GM23338 (cell line): ENCODE data around the gene NFIA. TPM values are rescaled to one million over a fixed set of nuclear protein-coding genes. Genes with fewer than 3 reads are reported as not detected.
A peak's percentile ranks its signal among the peaks of the same experiment; 100 is the strongest.

Experiments
- ATAC-seq: fragments of 200-7000 bp; cut with Tn5 transposase; 3 replicates; pipeline ENCODE4 v1.9.1; 2020
- DNase-seq: peaks from one replicate; pipeline ENCODE4 v3.0.0-alpha.2; 2015; ENCODE audit warnings: low spot score
- H2AFZ ChIP-seq: fragments of 200-600 bp; sonication (generic); 2 replicates; pipeline ENCODE4 v1.8.0; 2016; ENCODE audit warnings: antibody characterized with exemption, mild to moderate bottlenecking, moderate library complexity
- H3F3A ChIP-seq: fragments of 200-600 bp; sonication (generic); replicated peaks from 2 replicates; pipeline ENCODE4 v1.8.0; 2017; ENCODE audit warnings: antibody characterized with exemption, mixed run types, low read depth
- H3K27ac ChIP-seq: fragments of 200-600 bp; sonication (generic); 2 replicates; pipeline ENCODE4 v1.6.1; 2016; ENCODE audit warnings: low read depth
- H3K27me3 ChIP-seq: fragments of 200-600 bp; sonication (generic); 2 replicates; pipeline ENCODE4 v1.8.0; 2016; ENCODE audit warnings: mild to moderate bottlenecking, mixed run types, moderate library complexity; ENCODE audit not compliant: insufficient read depth
- H3K36me3 ChIP-seq: fragments of 200-600 bp; sonication (generic); 2 replicates; pipeline ENCODE4 v1.8.0; 2016; ENCODE audit warnings: mild to moderate bottlenecking; ENCODE audit not compliant: insufficient read depth
- H3K4me1 ChIP-seq: fragments of 200-600 bp; sonication (generic); 2 replicates; pipeline ENCODE4 v1.8.0; 2016; ENCODE audit warnings: mild to moderate bottlenecking, moderate library complexity; ENCODE audit not compliant: insufficient read depth
- H3K4me2 ChIP-seq: fragments of 200-600 bp; sonication (generic); 2 replicates; pipeline ENCODE4 v1.7.1; 2017; ENCODE audit warnings: mixed run types
- H3K4me3 ChIP-seq: fragments of 200-600 bp; sonication (generic); 2 replicates; pipeline ENCODE4 v1.6.1; 2016; ENCODE audit warnings: mixed run types
- H3K79me2 ChIP-seq: fragments of 200-600 bp; sonication (generic); replicated peaks from 2 replicates; pipeline ENCODE4 v1.8.0; 2017; ENCODE audit warnings: mild to moderate bottlenecking; ENCODE audit not compliant: insufficient read depth
- H3K9me2 ChIP-seq: fragments of 200-600 bp; sonication (generic); 2 replicates; pipeline ENCODE4 v1.8.0; 2017; ENCODE audit not compliant: insufficient read depth
- H4K20me1 ChIP-seq: fragments of 200-600 bp; sonication (generic); replicated peaks from 2 replicates; pipeline ENCODE4 v1.8.0; 2017; ENCODE audit warnings: mild to moderate bottlenecking; ENCODE audit not compliant: insufficient read depth
- H3K27ac Mint-ChIP-seq: 2 replicates; pipeline ENCODE4 v1.8.0; 2020; ENCODE audit warnings: inconsistent platforms, mild to moderate bottlenecking, moderate library complexity, mixed read lengths
- H3K27me3 Mint-ChIP-seq: 3 replicates; pipeline ENCODE4 v1.8.0; 2022; ENCODE audit warnings: low read depth, mild to moderate bottlenecking, moderate library complexity, mixed read lengths, inconsistent platforms; ENCODE audit not compliant: insufficient read depth, poor library complexity
- H3K36me3 Mint-ChIP-seq: 3 replicates; pipeline ENCODE4 v1.8.0; 2021; ENCODE audit warnings: low read depth, mild to moderate bottlenecking, inconsistent platforms, moderate library complexity, mixed read lengths
- H3K4me1 Mint-ChIP-seq: 3 replicates; pipeline ENCODE4 v1.8.0; 2020; ENCODE audit warnings: mild to moderate bottlenecking, inconsistent platforms, mixed read lengths
- H3K4me3 Mint-ChIP-seq: 3 replicates; pipeline ENCODE4 v1.8.0; 2021; ENCODE audit warnings: moderate library complexity, mild to moderate bottlenecking, inconsistent platforms, mixed read lengths
- H3K9me3 Mint-ChIP-seq: 3 replicates; pipeline ENCODE4 v1.8.0; 2020; ENCODE audit warnings: moderate library complexity, mild to moderate bottlenecking, inconsistent platforms, mixed read lengths
- polyA plus RNA-seq: library from polyadenylated mRNA; unstranded; fragments of >200 nt; fragmentation: Nextera tagmentation; extraction: Ambion mirVana; gene quantifications from 2 replicates; pipeline ENCODE4 v1.2.1, GENCODE V29; 2016
- total RNA-seq: library from RNA; depleted of rRNA; stranded (reverse); fragments of >200 nt; shearing (Covaris generic); gene quantifications from 2 replicates; pipeline ENCODE4 v1.2.3, GENCODE V29; 2014
- TF ChIP-seq, protein P1 (sequence below): fragments of 250-450 bp; sonication (Bioruptor Pico); IDR thresholded peaks from 2 replicates; pipeline ENCODE4 v1.5.0; 2020; ENCODE audit warnings: mild to moderate bottlenecking, moderate library complexity
- TF ChIP-seq, protein P2 (sequence below): IDR thresholded peaks from one replicate; pipeline ENCODE4 v1.6.1; 2018; ENCODE audit warnings: antibody characterized with exemption; ENCODE audit not compliant: unreplicated experiment

Gene NFIA
- total and polyA plus RNA-seq, 2 experiments from 2014 or later: 0.97 to 2.3 TPM

DNA sequence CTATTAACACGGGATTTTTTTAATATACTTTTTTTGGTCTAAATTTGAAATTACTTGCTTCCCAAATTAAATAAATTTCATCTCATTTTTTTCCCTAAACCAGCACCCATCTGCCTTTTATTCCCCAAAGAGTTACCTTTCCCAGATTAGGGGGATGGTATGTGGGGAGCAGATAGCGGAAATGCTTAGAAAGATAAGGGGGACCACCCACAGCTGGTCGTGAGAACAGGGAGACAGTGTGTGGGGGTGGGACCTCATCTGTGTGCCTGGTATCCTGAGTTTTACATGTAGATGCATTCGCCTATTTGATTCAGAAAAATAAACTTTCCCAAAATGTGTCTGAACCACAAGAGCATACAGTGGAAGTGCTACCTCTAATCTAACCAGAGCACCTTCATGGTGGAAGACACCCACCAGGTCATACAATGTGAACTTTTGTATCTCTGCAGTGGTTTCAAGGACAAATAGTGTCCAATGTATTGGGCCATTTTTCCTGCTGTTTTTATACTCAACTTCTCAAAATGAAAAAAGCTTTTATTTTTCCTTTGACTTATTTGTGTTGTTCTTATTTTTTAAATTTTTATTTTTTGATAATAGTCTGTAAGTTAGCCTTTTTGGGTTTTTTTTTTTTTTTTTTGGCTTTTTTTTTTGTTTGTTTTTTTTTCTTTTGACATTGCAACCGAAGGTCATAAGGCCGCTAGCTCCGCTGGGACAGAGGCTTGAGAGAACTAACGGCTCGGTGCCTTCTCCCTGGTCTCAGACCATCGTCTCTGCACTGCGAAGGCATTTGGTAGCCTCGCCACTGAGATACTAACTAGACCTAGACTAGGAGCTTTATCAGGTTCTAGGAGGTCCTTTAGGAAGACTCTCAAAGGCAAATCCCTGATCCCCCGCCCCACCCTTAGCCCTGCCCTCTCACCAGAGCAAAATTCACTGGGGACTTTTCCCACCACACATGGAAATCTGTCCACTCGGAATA, 379.3 kb downstream of the NFIA start:
- Histone ChIP-seq H3F3A (no peaks in the 10 kb centered on the region), H3K79me2 (no peaks in the 10 kb centered on the region), H3K27ac (no peak overlapping the region), H3K27me3 (peaks cover 4% of the 10 kb centered on the region; the same call in 1 of the 2 replicates), H3K4me2 (peak overlapping the region; percentile 64), H3K9me2 (no peaks in the 10 kb centered on the region), H3K4me1 (peaks cover 65% of the 10 kb centered on the region), H2AFZ (no peak overlapping the region), H4K20me1 (no peaks in the 10 kb centered on the region), H3K4me3 (peak overlapping the region; percentile 34), H3K36me3 (no peaks in the 10 kb centered on the region)
- peak; percentile 40 for DNase-seq
- H3K4me1 Mint-ChIP-seq: peaks cover 49% of the 10 kb centered on the region
- no peak overlapping the region for H3K4me3 Mint-ChIP-seq
- peaks cover 4% of the 10 kb centered on the region for H3K27me3 Mint-ChIP-seq
- H3K9me3 Mint-ChIP-seq: no peaks in the 10 kb centered on the region; the same call in 2 of the 3 replicates
- TF ChIP-seq, protein P1, sequence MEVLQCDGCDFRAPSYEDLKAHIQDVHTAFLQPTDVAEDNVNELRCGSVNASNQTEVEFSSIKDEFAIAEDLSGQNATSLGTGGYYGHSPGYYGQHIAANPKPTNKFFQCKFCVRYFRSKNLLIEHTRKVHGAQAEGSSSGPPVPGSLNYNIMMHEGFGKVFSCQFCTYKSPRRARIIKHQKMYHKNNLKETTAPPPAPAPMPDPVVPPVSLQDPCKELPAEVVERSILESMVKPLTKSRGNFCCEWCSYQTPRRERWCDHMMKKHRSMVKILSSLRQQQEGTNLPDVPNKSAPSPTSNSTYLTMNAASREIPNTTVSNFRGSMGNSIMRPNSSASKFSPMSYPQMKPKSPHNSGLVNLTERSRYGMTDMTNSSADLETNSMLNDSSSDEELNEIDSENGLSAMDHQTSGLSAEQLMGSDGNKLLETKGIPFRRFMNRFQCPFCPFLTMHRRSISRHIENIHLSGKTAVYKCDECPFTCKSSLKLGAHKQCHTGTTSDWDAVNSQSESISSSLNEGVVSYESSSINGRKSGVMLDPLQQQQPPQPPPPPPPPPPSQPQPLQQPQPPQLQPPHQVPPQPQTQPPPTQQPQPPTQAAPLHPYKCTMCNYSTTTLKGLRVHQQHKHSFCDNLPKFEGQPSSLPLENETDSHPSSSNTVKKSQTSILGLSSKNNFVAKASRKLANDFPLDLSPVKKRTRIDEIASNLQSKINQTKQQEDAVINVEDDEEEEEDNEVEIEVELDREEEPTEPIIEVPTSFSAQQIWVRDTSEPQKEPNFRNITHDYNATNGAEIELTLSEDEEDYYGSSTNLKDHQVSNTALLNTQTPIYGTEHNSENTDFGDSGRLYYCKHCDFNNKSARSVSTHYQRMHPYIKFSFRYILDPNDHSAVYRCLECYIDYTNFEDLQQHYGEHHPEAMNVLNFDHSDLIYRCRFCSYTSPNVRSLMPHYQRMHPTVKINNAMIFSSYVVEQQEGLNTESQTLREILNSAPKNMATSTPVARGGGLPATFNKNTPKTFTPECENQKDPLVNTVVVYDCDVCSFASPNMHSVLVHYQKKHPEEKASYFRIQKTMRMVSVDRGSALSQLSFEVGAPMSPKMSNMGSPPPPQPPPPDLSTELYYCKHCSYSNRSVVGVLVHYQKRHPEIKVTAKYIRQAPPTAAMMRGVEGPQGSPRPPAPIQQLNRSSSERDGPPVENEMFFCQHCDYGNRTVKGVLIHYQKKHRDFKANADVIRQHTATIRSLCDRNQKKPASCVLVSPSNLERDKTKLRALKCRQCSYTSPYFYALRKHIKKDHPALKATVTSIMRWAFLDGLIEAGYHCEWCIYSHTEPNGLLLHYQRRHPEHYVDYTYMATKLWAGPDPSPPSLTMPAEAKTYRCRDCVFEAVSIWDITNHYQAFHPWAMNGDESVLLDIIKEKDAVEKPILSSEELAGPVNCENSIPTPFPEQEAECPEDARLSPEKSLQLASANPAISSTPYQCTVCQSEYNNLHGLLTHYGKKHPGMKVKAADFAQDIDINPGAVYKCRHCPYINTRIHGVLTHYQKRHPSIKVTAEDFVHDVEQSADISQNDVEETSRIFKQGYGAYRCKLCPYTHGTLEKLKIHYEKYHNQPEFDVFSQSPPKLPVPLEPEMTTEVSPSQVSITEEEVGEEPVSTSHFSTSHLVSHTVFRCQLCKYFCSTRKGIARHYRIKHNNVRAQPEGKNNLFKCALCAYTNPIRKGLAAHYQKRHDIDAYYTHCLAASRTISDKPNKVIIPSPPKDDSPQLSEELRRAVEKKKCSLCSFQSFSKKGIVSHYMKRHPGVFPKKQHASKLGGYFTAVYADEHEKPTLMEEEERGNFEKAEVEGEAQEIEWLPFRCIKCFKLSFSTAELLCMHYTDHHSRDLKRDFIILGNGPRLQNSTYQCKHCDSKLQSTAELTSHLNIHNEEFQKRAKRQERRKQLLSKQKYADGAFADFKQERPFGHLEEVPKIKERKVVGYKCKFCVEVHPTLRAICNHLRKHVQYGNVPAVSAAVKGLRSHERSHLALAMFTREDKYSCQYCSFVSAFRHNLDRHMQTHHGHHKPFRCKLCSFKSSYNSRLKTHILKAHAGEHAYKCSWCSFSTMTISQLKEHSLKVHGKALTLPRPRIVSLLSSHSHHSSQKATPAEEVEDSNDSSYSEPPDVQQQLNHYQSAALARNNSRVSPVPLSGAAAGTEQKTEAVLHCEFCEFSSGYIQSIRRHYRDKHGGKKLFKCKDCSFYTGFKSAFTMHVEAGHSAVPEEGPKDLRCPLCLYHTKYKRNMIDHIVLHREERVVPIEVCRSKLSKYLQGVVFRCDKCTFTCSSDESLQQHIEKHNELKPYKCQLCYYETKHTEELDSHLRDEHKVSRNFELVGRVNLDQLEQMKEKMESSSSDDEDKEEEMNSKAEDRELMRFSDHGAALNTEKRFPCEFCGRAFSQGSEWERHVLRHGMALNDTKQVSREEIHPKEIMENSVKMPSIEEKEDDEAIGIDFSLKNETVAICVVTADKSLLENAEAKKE (CRISPR knock-in tag): peak; percentile 76
- TF ChIP-seq, protein P2, sequence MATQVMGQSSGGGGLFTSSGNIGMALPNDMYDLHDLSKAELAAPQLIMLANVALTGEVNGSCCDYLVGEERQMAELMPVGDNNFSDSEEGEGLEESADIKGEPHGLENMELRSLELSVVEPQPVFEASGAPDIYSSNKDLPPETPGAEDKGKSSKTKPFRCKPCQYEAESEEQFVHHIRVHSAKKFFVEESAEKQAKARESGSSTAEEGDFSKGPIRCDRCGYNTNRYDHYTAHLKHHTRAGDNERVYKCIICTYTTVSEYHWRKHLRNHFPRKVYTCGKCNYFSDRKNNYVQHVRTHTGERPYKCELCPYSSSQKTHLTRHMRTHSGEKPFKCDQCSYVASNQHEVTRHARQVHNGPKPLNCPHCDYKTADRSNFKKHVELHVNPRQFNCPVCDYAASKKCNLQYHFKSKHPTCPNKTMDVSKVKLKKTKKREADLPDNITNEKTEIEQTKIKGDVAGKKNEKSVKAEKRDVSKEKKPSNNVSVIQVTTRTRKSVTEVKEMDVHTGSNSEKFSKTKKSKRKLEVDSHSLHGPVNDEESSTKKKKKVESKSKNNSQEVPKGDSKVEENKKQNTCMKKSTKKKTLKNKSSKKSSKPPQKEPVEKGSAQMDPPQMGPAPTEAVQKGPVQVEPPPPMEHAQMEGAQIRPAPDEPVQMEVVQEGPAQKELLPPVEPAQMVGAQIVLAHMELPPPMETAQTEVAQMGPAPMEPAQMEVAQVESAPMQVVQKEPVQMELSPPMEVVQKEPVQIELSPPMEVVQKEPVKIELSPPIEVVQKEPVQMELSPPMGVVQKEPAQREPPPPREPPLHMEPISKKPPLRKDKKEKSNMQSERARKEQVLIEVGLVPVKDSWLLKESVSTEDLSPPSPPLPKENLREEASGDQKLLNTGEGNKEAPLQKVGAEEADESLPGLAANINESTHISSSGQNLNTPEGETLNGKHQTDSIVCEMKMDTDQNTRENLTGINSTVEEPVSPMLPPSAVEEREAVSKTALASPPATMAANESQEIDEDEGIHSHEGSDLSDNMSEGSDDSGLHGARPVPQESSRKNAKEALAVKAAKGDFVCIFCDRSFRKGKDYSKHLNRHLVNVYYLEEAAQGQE: no peak
- peak; percentile 80 for ATAC-seq
- H3K36me3 Mint-ChIP-seq: no peaks in the 10 kb centered on the region
- no peak overlapping the region for H3K27ac Mint-ChIP-seq
